NCI-H524 treated with DMSO at 0.1 percent for 48 hours (cell line): ENCODE data around the gene SRSF5.

Experiments
- DNase-seq: peaks from one replicate; lab custom pipeline; 2025; lab: John Stamatoyannopoulos, UW

Gene SRSF5

GRCh38 chr14:69770559-69770958 is 3.6 kb downstream of the SRSF5 start:
- no peak for DNase-seq

- DNase-seq: no peak
Observed at GRCh38 chr14:69771136-69771535, 4.2 kb downstream of the SRSF5 start.

GRCh38 chr14:69772082-69773017 is 5.4 kb downstream of the SRSF5 start:
- DNase-seq: no peak

GRCh38 chr14:69773571-69774276 is 6.8 kb downstream of the SRSF5 start:
- DNase-seq: no peak

GRCh38 chr14:69775012-69775411 is 8.1 kb downstream of the SRSF5 start:
- no peak for DNase-seq

- no peak for DNase-seq
Observed at GRCh38 chr14:69776875-69777453, 10.0 kb downstream of the SRSF5 start.

- DNase-seq: no peak
Observed at GRCh38 chr14:69779088-69779487, 12.1 kb downstream of the SRSF5 start.

GRCh38 chr14:69780092-69780491 is 13.2 kb downstream of the SRSF5 start:
- no peak for DNase-seq

GRCh38 chr14:69780952-69781351 is 14.0 kb downstream of the SRSF5 start:
- DNase-seq: no peak

GRCh38 chr14:69784942-69785341 is 18.0 kb downstream of the SRSF5 start:
- no peak for DNase-seq

GRCh38 chr14:69786603-69787002 is 19.7 kb downstream of the SRSF5 start:
- DNase-seq: no peak

- DNase-seq: no peak
Observed at GRCh38 chr14:69789118-69789640, 22.2 kb downstream of the SRSF5 start.

GRCh38 chr14:69792887-69793421 is 26.0 kb downstream of the SRSF5 start:
- DNase-seq: no peak

- DNase-seq: no peak
Observed at GRCh38 chr14:69794791-69795190, 27.8 kb downstream of the SRSF5 start.

GRCh38 chr14:69795691-69796090 is 28.7 kb downstream of the SRSF5 start:
- no peak for DNase-seq

GRCh38 chr14:69796797-69797500 is 30.0 kb downstream of the SRSF5 start, which contains the start of gene SLC10A1:
TSS of gene SLC10A1 (minus strand) at chr14:69797241. CDS start at chr14:69797155, 86 bp downstream.
- no peak for DNase-seq

- no peak for DNase-seq
Observed at GRCh38 chr14:69797573-69798338, 30.8 kb downstream of the SRSF5 start.

GRCh38 chr14:69798339-69798735 is 31.4 kb downstream of the SRSF5 start:
- DNase-seq: no peak

GRCh38 chr14:69803753-69804152 is 36.8 kb downstream of the SRSF5 start:
- DNase-seq: peak; percentile 13

- no peak for DNase-seq
Observed at GRCh38 chr14:69804902-69805301, 38.0 kb downstream of the SRSF5 start.

- no peak for DNase-seq
Observed at GRCh38 chr14:69807192-69807591, 40.2 kb downstream of the SRSF5 start.
